GM19452 (cell line): Measurements from ENCODE around the gene MAP1LC3B.
"Not testable (repeated sequence)": the region's sequence is repeated elsewhere in the genome, so short reads cannot be mapped to it uniquely, and the experiment has no call there.

Experiments used
- ATAC-seq: cut with Tn5 transposase; IDR thresholded peaks from one replicate; pipeline ENCODE4 v1.9.1; 2021; ENCODE audit not compliant: unreplicated experiment

MAP1LC3B gene

DNA sequence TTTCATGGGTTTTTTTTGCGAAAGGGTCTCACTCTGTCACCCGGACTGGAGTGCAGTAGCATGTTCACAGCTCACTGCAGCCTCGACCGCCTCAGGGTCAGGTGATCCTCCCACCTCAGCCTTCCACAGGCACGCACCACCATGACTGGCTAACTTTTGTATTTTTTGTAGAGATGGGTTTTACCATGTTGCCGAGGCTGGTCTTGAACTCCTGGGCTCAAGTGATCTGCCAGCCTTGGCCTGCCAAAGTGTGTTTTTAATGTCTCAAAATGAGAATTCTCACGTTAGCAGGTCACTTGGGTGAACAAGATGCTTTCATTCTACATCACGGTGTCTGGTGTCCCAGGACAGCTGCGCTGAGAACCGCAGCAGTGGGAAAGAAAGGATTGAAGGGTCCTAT, 11.7 kb upstream of the MAP1LC3B start:
- no peak for ATAC-seq

DNA sequence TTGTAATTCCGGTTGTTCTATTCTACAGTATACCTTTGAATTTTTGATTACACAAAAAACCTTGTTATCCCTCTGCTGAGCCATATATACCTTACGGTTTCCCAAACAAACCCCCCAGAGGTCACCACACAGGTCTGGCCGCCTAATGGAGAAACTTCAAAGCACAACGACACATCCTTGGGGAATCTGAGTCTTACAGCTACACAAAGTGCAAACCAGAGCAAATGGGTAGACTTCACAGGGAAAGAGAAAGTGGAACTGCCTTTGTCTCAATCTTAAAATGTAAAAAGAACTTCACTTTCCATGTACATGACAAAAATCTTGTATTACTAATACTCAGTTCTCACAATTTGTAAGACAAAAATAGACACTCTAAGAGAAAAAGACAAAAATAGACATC, 11.3 kb upstream of the MAP1LC3B start:
- no peak for ATAC-seq

DNA sequence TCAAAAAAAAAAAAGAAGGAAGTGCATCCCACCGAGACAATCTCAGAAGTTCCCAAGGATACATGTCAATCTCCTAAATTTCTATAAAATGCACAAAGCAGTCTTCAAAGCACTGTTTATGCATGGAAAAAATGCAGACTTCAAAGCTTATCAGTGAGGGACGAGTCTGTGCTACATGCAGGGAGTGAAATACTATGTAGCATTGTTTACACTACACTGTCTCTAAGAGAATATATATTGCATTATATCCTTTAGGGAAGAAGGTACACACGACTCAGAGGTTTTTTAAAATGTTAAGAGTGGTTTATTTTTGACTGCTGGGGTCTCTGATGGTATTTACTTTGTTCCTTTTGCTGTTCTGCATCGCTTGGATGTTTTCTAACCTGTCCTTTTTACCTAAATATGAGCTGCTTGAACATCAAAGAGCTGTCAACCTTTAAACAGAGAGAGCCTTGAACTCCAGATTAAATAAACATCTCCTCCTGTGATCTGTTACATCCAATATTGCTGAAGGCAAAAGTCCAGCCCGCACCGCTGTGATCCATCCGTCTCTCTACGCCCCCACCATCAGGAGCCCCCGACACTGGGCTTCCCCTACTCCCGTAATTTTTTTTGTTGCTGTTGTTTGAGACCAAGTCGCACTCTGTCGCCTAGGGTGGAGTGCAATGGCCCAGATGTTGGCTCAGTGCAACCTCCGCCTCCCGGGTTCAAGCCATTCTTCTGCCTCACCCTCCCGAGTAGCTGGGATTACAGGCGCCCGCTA, 9.9 kb upstream of the MAP1LC3B start:
- ATAC-seq = no peak

DNA sequence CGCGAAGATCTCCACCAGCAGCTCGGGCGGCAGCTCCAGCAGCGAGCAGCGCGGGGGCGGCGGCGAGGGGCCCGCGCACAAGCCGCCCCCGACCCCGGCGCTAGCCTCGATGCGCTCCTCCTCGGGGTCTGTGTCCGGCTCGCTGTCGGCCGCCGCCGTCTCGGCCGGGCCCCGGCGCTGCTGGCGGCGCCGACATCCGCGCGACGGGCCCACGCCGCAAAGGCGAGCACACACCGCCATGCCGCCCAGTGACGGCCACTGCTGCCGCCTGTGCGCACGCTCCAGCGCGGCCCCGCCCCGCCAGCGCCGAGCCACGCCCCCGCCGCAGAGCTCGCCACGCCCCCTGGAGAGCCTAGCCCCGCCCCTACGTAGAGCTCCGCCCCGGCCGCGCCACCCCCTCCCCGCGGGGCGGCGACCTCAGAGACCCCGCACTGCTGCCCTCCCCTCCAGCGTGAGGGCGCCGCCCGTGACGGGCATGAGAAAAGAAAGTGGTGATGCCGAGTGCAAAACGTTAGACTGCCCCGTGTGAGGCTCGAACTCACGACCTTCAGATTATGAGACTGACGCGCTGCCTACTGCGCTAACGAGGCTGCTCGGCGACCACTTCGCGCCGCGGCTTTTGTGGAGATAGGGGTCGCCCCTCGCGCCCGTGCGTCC, 8.5 kb upstream of the MAP1LC3B start, which contains the start of gene FBXO31:
FBXO31 (minus strand) TSS at position 272 of the 657 bp plus-strand sequence; CDS start at position 240, 32 bp downstream.
- ATAC-seq = peak; percentile 40

DNA sequence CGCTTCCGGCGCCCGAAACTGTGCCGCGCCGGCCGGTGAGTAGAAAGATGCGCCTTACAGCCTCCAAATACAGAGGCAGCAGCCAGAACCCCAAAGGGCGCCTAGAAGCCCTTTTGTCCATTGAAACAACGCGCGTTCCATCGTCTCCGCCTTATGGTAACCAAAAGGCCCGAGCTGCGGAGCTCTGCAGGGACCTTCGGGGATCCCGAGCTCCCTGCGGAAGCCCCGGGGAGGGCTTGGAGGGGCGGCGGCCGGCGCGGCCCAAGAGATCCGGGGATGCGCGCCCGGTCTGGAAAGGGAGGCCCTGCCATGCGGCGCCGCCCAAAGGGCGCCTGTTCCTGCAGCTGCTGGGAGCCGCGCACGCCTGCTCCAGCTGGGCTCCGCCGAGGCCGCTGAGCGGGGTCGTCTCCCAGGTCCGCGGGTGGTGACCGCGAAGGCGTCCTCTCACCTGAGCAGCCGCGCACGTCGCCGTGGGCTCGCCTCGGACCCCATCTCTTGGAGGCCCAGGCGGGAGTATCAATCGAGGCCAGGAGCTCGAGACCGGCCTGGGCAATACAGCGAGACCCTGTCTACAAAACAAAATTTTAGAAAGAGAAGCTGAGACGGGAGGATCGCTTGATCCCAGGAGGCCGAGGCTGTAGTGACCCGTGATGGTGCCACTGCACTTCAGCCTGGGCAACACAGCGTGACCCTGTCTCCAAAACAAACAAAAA, 7.8 kb upstream of the MAP1LC3B start:
- peak; percentile 2 for ATAC-seq

DNA sequence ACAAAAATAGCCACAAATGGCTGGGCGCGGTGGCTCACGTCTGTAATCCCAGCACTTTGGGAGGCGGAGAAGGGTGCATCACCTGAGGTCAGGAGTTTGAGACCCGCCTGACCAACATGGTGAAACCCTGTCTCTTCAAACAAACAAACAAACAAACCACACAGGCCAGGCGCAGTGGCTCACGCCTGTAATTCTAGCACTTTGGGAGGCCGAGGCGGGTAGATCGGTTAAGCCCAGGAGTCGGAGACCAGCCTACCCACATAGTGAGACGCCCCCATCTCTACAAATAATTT, 7.3 kb upstream of the MAP1LC3B start:
- not testable (repeated sequence) for ATAC-seq

DNA sequence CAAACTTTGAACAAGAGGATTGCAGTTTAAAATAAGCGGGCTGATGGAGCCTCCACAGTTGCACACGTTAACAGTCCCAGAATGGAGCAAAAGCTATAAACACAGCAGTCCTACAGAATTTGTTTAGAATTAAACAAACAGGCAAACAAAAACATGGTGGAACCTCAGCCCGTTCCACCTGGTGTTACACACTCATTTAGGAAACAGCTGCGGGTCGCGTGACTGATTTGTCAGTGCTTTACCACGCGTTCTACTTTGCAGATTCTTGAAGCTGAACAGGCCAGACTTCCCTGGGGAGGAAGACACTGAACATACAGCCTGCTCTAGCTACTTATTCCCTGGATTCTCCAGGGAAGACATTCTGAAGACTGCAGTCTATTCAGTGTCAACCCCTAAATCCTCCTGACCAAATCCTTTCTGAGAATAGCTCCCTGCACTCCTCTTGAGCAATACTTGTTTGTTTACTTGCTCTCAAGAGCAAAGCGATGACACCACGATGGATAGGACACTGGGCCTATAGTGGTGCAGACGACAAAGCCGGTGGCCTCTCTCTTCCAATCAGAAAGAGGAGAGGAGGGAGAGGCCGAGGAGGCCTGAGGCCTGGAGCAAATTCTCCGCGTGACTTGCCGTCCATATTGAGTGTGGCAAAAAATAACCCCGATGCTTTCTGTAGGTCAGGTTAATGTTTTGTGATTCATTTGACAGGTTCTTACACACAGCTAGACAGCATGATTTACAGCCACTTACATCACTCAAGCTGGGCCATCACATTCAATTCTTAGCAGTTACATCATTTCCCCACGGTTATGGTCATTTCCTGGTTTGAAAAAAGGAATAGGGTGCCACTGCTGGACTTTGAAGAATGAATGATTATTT, 4.0 kb upstream of the MAP1LC3B start:
- peak; percentile 59 for ATAC-seq

DNA sequence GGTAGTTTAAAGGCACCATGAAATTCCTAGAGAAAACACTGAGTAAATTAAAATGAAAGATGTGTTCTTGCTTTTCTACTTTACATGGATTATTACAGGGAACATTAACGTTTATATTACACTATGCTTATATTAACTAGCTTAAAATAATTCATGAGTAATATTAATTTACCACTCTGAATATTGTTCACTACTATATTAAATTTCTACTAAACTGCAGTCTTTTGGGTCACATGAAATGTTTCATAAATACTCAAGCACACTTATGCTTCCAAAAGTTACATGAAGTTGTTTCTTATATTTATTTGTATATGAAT, 3.4 kb upstream of the MAP1LC3B start:
- no peak for ATAC-seq

DNA sequence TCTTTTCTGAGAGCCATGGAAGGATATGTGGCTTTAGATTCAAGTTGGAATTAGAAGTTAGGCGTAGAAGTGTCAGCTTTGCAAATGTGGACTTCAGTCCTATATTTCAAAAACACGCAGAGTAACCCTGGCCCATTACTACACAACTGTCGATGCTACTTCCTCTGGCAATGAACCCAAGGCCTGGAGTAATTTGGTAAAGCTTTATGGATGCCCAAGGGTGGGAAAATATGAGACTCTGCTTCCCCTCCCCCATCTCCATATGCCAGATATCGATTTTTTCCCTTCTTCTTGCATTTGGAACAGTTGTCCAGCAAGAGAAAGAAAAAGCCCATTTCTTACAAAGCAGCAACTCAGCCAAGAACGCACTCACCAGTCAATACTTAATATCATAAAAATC, 2.9 kb upstream of the MAP1LC3B start:
- no peak for ATAC-seq

DNA sequence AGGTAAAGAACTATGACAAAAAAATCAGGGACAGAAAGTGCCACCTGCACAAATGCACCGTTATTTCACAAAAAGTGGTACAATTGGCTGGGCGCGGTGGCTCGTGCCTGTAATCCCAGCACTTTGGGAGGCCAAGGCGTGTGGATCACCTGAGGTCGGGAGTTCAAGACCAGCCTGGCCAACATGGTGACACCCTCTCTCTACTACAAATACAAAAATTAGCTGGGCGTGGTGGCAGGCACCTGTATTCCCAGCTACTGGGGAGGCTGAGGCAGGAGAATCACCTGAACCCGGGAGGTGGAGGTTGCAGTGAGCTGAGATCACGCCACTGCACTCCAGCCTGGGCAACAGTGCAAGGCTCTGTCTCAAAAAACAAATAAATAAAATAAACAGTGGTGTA, 2.2 kb upstream of the MAP1LC3B start:
- ATAC-seq = not testable (repeated sequence)

DNA sequence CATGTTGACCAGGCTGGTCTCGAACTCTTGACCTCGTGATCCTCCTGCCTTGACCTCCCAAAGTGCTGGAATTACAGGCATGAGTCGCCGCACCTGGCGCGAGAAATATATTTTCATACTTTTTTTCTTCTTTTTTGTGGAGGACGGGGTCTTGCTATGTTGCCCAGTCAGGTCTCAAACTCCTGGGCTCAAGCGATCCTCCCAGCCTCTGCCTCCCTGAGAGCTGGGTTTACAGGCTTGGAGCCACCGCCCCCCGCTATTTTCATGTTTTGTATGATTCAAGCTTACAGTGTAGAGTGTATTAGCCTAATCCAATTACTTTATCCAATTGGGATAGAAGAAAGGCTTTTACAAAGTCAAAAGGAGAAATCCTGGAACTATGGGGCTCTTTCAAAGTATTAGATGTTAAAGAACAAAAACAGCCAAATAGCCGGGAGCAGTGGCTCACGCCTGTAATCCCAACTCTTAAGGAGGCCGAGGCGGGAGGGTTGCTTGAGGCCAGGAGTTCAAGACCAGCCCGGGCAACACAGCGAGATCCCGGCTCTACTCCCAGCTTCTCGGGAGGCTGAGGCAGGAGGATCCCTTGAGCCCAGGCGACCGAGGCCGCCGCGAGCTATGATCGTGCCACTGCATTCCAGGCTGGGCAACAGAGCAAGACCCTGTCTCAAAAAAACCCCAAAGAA, 1.4 kb upstream of the MAP1LC3B start:
- no peak for ATAC-seq

DNA sequence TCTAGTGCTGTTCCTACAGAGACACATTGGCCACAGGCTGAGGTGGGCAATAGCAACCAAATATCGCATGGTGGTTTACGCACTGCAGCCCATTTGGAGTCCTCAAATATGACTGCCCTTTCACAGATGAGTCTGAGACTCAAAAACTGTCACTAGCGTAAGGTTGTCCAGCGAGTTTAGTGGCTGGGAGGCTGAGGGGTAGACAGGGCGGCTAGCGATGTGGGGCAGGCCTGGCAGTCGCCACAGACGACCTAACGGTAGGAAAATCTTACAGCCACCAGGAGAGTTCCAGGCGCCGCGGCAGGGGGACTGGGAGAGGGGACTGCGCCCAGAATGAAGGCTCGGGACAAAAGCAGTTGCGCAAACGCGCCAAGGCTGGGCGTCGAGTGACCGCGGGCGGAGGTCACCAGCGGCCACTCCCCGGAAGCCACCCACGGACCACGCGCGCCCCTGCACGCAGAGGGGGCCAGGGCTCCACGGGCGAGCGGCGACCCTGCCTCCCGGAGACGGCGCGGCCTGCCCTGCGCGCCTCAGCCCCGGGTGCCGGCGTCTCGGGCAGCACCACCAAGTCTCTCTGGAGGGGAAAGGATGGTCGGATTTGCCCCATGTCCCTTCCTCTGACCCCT, 699 bp upstream of the MAP1LC3B start:
- no peak for ATAC-seq

DNA sequence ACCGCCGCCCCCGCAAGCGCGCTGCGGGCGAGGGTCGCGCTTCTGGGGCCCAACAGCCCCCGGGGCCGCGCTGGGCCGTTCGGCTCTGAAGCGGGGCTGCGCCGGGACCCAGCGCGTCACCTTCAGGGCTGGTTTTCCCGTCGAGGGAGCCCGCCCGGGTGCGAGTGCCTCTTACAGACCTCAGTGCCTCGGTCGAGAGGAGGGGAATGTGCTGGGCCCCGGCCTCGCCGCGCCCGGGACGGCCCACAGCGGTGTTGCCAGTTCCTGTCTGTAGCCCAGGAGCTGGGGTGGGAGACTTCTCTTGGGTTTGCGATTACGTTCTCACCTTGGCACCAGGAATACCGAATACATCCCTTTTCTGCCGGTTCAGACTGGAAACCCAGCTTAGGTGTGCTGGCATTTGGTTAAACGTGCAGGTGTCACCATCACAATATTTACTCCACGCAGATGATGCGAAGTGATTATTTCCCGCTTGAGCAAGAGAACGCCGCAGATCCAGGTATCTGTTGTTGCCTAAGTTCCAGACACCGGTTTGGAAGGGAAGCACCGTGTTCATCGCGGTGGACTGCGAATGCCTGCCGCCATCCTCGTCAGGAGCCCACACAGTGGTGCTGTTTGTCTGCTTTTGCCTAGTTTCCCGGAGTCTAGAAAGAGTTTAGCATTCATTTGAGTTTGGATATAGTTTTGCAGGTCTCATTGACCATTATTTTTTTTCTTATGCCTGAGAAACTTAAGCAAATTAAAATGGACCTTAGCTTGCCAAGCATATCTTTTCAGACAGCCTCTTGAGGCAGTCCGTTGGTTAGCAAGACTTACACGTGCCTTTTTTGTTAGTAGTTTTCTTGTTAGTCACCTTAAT, 914 bp downstream of the MAP1LC3B start:
- no peak for ATAC-seq

DNA sequence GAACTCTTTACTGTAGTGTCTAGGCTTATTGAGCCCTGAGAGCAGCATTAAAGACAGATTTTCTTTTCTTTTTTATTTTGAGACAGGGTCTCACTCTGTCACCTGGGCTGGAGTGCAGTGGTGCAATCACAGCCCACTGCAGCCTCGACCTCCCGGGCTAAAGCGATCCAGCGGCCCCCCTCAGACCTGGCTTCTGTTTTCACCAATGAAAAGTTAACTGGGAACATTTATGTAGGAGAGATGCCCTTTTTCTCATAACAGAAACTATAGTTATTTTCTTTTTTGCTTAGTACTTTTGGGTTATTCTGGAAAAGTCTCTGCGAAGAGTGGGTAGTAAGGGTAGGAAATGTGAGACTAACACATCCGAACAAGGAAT, 1.5 kb downstream of the MAP1LC3B start:
- ATAC-seq = no peak

DNA sequence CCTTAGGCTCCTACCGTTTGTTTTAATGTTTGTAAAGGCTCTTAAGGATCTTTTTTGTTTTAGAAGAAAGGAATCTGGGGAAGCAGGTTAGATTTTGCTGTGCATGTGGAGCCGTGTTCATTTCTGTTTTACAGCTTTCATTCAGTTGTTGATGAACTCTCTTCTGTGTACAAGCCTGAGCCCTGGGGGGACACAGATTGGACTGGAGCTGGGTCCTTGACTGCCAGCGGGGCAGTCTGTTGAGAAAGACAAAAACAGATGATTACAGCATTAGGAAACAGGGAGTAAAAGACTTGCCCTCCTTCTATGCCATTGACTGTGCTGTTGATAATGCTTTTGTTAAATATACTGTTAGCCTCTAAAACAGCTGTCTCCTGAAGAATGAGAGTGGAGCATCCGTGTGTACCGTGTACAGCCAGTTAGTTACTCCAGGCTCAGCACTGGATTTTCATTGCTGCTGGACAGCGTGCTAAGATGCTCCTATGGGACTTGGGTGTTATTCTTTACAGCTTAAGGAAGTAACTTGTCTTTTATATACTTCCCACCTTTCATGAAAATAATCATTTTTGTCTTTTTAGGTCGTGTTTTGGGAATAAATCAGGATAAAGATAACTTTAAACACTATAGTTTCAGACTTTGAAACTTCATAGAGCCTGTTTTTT, 3.2 kb downstream of the MAP1LC3B start:
- ATAC-seq = no peak

DNA sequence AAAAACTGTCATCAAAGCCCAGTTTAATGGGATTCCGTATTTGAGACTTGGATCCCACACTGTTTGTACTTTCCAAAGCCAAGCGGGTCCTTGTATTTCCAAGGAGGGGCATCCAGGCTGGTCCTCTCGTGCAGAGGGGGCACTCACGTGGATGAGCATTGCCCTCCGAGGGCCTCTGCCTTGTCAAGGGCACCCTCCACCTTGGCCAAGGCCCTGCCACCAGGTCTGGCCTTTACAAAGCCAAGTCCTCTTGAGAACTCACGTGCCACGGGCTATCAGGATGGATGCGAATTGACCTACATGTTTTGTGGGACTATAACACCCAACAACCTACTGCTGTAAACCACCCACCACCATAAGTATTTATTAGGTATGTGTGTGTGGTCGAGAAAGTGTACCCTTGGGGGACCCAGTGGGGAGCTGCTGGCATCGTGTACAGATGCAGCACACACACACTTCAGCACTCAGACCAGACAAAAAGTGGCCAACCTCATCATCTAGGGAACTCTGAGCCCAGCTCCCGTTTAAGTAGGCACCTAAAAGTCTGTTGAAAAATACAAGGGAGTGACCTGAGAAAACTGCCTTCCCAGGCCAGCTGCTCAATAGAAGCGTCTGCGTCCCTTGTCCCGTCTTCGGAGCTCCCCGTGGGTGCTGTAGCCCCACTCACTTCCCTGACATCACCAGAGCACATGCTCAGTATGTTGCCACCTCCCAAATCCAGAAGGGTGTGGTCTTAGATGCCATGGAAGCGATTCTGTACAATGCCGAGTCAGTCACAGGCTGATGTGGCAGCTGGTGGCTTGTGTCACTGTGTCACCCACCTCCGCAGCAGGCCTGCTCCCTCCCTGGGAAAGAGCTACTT, 12.9 kb downstream of the MAP1LC3B start:
- no peak for ATAC-seq

DNA sequence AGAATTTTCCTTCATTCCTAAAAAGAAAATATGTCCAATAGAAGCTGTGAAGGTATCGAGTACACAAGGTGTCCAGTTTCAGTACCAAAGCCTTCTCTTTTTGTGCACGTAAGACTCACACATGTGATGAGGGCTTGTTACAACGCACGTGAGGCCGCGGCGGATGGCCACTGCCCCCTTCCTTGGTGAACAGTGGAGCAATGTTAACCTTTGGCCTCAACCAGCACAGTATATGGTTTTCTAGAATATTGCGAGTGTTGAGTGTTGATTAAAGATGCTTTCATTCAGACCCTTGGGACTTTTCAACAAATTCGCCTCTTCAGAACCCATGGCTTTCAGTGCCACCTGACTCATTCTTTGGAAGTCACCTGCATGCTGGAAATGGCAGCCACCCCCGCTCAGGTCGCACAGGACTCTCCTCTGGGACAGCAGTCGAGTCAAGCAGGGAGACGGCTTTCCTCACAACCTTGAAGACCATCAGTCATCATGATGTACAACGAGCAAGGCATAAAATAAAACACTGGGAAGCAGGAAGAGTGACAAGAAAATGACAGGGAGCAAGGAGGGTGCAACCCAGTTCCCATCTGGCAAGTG, 14.5 kb downstream of the MAP1LC3B start:
- no peak for ATAC-seq
